Measurements from ENCODE around the gene SORCS2.

GRCh38 chr4:7659429-7660175 is 467.3 kb downstream of the SORCS2 start:
- TF ChIP-seq CTCF (IDR thresholded peaks at IDR 0.05) (no peak), EZH2 (IDR thresholded peaks at IDR 0.05) (no peak), EZH2phosphoT487 (IDR thresholded peaks at IDR 0.05) (no peak)

All from neural progenitor cell (in vitro differentiated cells).